Vagina (tissue), 2 donors: ENCODE data around the gene ADAMTS2.

Source experiments
- POLR2A ChIP-seq, 2 donors: fragments of 450-650 bp; IDR thresholded peaks; one replicate each; pipeline ENCODE4 v1.6.1; 2017; ENCODE audit warnings: antibody characterized with exemption in 2 of 2, mild to moderate bottlenecking in 2 of 2, moderate library complexity in 2 of 2
- TF ChIP-seq, protein P1 (sequence below), 3 experiments: fragments of 450-650 bp in 2 of 3; fragments of 200-600 bp in 1 of 3; sonication (generic) in 1 of 3; IDR thresholded peaks; one replicate each; pipeline ENCODE4 v1.5.1; 2017 to 2019; ENCODE audit warnings: antibody characterized with exemption in 3 of 3, mild to moderate bottlenecking in 2 of 3, moderate library complexity in 2 of 3

DNA sequence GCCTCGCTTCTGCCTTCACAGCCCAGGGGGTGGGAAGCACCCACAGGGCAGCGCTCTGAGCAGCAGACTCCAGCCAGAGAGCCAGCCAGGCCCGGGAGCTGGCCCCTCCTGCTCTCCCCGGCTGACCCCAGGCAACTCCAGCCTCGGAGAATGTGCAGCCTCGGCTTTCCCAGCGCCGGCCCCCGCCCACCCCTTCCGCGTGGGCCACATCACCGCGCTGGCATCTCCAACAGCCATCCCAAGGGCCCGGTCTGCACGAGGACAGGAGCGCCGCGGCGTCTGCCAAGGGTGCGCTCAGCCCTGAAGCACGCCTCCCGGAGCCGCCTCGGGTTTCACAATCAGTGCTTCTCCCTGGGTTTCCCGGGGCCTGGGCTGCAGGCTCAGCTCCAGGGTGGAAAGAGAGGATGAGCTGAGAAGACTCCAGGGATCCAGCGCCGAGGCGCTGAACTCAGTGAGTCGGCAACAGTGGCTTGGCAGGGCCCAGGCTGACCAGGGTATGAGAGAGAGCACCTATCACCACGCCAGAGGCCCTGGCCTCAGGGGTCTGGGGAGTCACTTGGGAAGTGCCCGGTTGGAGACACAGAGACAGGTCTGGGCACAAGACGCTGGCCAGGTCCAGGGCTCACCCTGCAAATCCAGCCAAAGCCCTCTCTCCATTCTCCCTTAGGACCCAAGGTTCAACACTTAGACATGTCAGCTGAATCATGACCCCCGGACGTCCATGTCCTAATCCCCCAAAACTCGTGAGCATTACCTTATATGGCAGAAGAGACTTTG is 79.6 kb downstream of the ADAMTS2 start:
- TF ChIP-seq, protein P1, sequence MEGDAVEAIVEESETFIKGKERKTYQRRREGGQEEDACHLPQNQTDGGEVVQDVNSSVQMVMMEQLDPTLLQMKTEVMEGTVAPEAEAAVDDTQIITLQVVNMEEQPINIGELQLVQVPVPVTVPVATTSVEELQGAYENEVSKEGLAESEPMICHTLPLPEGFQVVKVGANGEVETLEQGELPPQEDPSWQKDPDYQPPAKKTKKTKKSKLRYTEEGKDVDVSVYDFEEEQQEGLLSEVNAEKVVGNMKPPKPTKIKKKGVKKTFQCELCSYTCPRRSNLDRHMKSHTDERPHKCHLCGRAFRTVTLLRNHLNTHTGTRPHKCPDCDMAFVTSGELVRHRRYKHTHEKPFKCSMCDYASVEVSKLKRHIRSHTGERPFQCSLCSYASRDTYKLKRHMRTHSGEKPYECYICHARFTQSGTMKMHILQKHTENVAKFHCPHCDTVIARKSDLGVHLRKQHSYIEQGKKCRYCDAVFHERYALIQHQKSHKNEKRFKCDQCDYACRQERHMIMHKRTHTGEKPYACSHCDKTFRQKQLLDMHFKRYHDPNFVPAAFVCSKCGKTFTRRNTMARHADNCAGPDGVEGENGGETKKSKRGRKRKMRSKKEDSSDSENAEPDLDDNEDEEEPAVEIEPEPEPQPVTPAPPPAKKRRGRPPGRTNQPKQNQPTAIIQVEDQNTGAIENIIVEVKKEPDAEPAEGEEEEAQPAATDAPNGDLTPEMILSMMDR (IDR thresholded peaks at IDR 0.05): no peak
- TF ChIP-seq POLR2A (IDR thresholded peaks at IDR 0.05): no peak
